HepG2 (cell line): ENCODE measurements around the gene SELENOM. TPM values are rescaled to one million over a fixed set of nuclear protein-coding genes. Genes with fewer than 3 reads are reported as not detected.
A peak's percentile ranks its signal among the peaks of the same experiment; 100 is the strongest.

Source experiments
- ARID4A ChIP-seq: sonication (generic); formaldehyde crosslinking; IDR thresholded peaks from 2 replicates; pipeline ENCODE4 v1.5.0; 2020; ENCODE audit warnings: mild to moderate bottlenecking, missing genetic modification reagents, borderline replicate concordance
- FOXK1 ChIP-seq: sonication (generic); formaldehyde crosslinking; IDR thresholded peaks from 2 replicates; pipeline ENCODE4 v1.4.0; 2020; ENCODE audit warnings: low read depth, missing genetic modification reagents, borderline replicate concordance
- GATAD2A ChIP-seq: IDR thresholded peaks from 2 replicates; pipeline ENCODE4 v1.6.1; 2016
- KLF12 ChIP-seq: sonication (generic); formaldehyde crosslinking; IDR thresholded peaks from 2 replicates; pipeline ENCODE4 v1.4.0; 2020; ENCODE audit warnings: missing genetic modification reagents, borderline replicate concordance
- NCOA2 ChIP-seq: sonication (generic); formaldehyde crosslinking; IDR thresholded peaks from 2 replicates; pipeline ENCODE4 v1.8.0; 2022; ENCODE audit warnings: inconsistent platforms
- NFRKB ChIP-seq: fragments of 450-650 bp; IDR thresholded peaks from 2 replicates; pipeline ENCODE4 v1.6.1; 2017
- NFYC ChIP-seq: IDR thresholded peaks from 2 replicates; pipeline ENCODE4 v1.6.1; 2016; ENCODE audit warnings: missing genetic modification reagents, missing compliant biosample characterization
- RFX3 ChIP-seq: IDR thresholded peaks from 2 replicates; pipeline ENCODE4 v1.6.1; 2016; ENCODE audit warnings: missing biosample characterization, missing genetic modification reagents
- SRSF1 ChIP-seq: fragments of 200-400 bp; formaldehyde crosslinking; optimal IDR thresholded peaks from 2 replicates; pipeline ENCODE3; 2017; ENCODE audit warnings: mild to moderate bottlenecking, low read depth, low read length, moderate library complexity
- TFAP4 ChIP-seq: sonication (generic); IDR thresholded peaks from 2 replicates; pipeline ENCODE4 v1.6.1; 2016; ENCODE audit warnings: low read depth, borderline replicate concordance
- YEATS4 ChIP-seq: sonication (generic); formaldehyde crosslinking; IDR thresholded peaks from 2 replicates; pipeline ENCODE4 v1.4.0; 2020; ENCODE audit warnings: missing genetic modification reagents, borderline replicate concordance
- ZFP41 ChIP-seq: sonication (generic); formaldehyde crosslinking; IDR thresholded peaks from 2 replicates; pipeline ENCODE4 v1.4.0; 2020; ENCODE audit warnings: mild to moderate bottlenecking, missing genetic modification reagents, borderline replicate concordance
- ZNF10 ChIP-seq: sonication (generic); formaldehyde crosslinking; IDR thresholded peaks from 2 replicates; pipeline ENCODE4 v1.4.0; 2020; ENCODE audit warnings: mild to moderate bottlenecking, low read depth, missing genetic modification reagents, borderline replicate concordance
- ZNF598 ChIP-seq: sonication (generic); formaldehyde crosslinking; IDR thresholded peaks from 2 replicates; pipeline ENCODE4 v1.5.1; 2020; ENCODE audit warnings: mild to moderate bottlenecking, missing genetic modification reagents, borderline replicate concordance
- ZNF646 ChIP-seq: sonication (generic); formaldehyde crosslinking; IDR thresholded peaks from 2 replicates; pipeline ENCODE4 v1.9.0; 2021; ENCODE audit warnings: mild to moderate bottlenecking, missing genetic modification reagents
- ZNF740 ChIP-seq: sonication (generic); formaldehyde crosslinking; IDR thresholded peaks from 2 replicates; pipeline ENCODE4 v1.4.0; 2020; ENCODE audit warnings: missing genetic modification reagents
- polyA plus RNA-seq, 8 experiments: library from polyadenylated mRNA; depleted of rRNA in 3 of 8; stranded (reverse) in 7 of 8; unstranded in 1 of 8; fragments of >200 nt; fragmentation: Illumina TruSeq in 4 of 8; extraction: Trizol in 4 of 8; gene quantifications; 2 replicates each; pipeline versions ENCODE4 v1.2.1 to v1.2.3, GENCODE V29; 2011 to 2016; ENCODE audit warnings: low read depth in 4 of 8, missing spikeins in 1 of 8, mixed read lengths in 1 of 8; ENCODE audit not compliant: insufficient read depth in 1 of 8
- total RNA-seq, 5 experiments: library from RNA; depleted of rRNA; stranded (reverse); fragments of >200 nt; fragmentation: Illumina TruSeq; extraction: Trizol; gene quantifications; 2 replicates each; pipeline ENCODE4 v1.2.3, GENCODE V29; 2016; ENCODE audit warnings: low read depth in 1 of 5

Gene SELENOM
- total and polyA plus RNA-seq, 2 of the 13 experiments (the other 11 are each of a cell fraction or from before 2014, with no cell fraction given): 4.1 to 4.3 TPM

GRCh38 chr22:31079095-31079642, 28.2 kb downstream of the SELENOM start (continued):
- TF ChIP-seq TFAP4 (peak; percentile 90; the same call in 1 of the 2 replicates), ARID4A (CRISPR knock-in tag) (peak; percentile 59; the same call in 1 of the 2 replicates), YEATS4 (CRISPR knock-in tag) (peak; percentile 79; the same call in 1 of the 2 replicates), NCOA2 (CRISPR knock-in tag) (peak; percentile 69; the same call in 1 of the 2 replicates), NFRKB (no peak), ZFP41 (CRISPR knock-in tag) (no peak), ZNF740 (CRISPR knock-in tag) (peak; percentile 84; the same call in 1 of the 2 replicates), KLF12 (CRISPR knock-in tag) (no peak), ZNF646 (CRISPR knock-in tag) (no peak), NFYC (CRISPR knock-in tag) (peak; percentile 85), SRSF1 (no peak), ZNF598 (CRISPR knock-in tag) (no peak), GATAD2A (CRISPR knock-in tag) (peak; percentile 79), RFX3 (CRISPR knock-in tag) (no peak), FOXK1 (CRISPR knock-in tag) (peak; percentile 73; the same call in 1 of the 2 replicates), ZNF10 (CRISPR knock-in tag) (no peak)
